ENCODE results near the gene RPS6KC1.

DNA sequence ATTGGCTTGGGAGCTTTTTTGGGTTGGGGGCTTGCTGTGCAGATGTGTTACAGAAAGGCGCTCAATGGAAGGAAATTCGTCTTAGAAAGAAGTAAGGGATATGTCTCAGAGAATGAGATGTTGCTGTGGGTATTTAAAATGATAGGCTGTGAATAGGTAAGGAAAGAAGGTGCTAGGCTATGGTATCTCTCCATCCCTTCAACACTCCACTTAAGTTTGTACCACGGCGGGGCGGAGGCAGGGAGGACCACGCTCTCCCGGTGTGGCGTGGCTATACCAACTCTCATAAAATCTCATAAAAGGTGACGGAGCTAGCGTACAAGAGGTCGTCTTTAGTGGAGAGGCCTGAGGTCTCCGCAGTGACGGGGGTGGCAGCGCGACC, 305 bp upstream of the RPS6KC1 start:
- TF ChIP-seq POLR2A (IDR thresholded peaks at IDR 0.05) (no peak), CTCF (IDR thresholded peaks at IDR 0.05) (no peak), EP300 (IDR thresholded peaks at IDR 0.05) (no peak), POLR2AphosphoS5 (IDR thresholded peaks at IDR 0.05) (no peak)

All from upper lobe of left lung (tissue), 4 donors.